ENCODE measurements around the gene SYTL2.

Gene SYTL2

DNA sequence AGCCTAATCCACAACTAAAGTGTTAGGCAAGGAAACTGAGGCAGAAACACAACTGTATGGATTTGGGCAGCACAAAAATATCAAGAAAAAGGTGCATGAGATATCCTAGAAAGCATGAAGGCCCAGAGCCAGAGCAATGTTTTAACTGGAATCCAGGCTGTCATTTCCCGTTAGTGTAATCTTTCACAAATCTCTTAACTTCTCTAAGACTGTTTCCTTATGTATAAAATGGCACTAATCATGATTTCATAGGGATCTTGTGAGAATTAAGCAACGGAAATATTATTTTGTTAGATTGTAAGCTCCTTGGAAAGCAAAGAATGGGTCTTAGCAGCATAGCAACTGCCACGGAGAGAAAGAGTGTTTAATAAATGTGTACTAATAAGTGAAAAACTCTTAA is 14.7 kb upstream of the SYTL2 start:
- peaks cover 9% of the 10 kb centered on the region for H3K4me1 ChIP-seq (ENCODE audit: low read depth, poor library complexity, severe bottlenecking)
- H3K4me3 ChIP-seq (IDR thresholded peaks at IDR 0.05; ENCODE audit: insufficient read depth, low read depth, low read length): no peak overlapping the region
- no peak overlapping the region for H3K27ac ChIP-seq
- no peaks in the 10 kb centered on the region for H3K36me3 ChIP-seq (ENCODE audit: insufficient read depth)
- no peak overlapping the region for H2AFZ ChIP-seq (ENCODE audit: low read depth)
- no peaks in the 10 kb centered on the region for H3K79me2 ChIP-seq (ENCODE audit: insufficient read depth, low read depth)
- H3K9ac ChIP-seq: no peak overlapping the region
- H3K4me2 ChIP-seq: no peak overlapping the region
- TF ChIP-seq, protein P1, sequence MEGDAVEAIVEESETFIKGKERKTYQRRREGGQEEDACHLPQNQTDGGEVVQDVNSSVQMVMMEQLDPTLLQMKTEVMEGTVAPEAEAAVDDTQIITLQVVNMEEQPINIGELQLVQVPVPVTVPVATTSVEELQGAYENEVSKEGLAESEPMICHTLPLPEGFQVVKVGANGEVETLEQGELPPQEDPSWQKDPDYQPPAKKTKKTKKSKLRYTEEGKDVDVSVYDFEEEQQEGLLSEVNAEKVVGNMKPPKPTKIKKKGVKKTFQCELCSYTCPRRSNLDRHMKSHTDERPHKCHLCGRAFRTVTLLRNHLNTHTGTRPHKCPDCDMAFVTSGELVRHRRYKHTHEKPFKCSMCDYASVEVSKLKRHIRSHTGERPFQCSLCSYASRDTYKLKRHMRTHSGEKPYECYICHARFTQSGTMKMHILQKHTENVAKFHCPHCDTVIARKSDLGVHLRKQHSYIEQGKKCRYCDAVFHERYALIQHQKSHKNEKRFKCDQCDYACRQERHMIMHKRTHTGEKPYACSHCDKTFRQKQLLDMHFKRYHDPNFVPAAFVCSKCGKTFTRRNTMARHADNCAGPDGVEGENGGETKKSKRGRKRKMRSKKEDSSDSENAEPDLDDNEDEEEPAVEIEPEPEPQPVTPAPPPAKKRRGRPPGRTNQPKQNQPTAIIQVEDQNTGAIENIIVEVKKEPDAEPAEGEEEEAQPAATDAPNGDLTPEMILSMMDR (conservative IDR thresholded peaks at IDR 0.05; ENCODE audit: low read depth, low read length): no peak
- no peaks in the 10 kb centered on the region for H4K20me1 ChIP-seq (ENCODE audit: insufficient read depth)
- no peaks in the 10 kb centered on the region for H3K27me3 ChIP-seq (ENCODE audit: insufficient read depth, low read depth)

DNA sequence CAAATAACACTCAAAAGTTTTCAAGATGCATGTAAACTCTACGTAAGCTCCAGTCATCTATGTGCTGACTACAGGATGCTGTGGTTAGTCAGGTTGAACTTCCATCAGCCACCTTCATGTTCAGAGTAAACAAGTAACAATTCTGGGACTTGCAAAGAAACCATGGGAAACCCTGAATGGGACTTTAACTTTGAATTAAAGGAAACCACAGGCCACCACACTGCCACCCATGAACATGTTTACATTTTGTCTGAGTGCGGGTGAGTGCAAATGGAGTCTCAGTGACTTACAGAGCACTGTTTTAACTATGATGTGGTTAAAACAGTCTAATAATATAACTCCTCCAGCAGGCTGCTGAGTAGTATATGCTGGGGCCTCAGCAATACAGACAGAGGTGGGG is 12.9 kb upstream of the SYTL2 start:
- TF ChIP-seq, protein P1 (conservative IDR thresholded peaks at IDR 0.05; ENCODE audit: low read depth, low read length): no peak
- Histone ChIP-seq H3K9ac (no peak overlapping the region), H3K4me1 (ENCODE audit: low read depth, poor library complexity, severe bottlenecking) (peaks cover 9% of the 10 kb centered on the region), H2AFZ (ENCODE audit: low read depth) (no peak overlapping the region), H3K27me3 (ENCODE audit: insufficient read depth, low read depth) (no peaks in the 10 kb centered on the region), H4K20me1 (ENCODE audit: insufficient read depth) (no peaks in the 10 kb centered on the region), H3K4me3 (IDR thresholded peaks at IDR 0.05; ENCODE audit: insufficient read depth, low read depth, low read length) (no peak overlapping the region), H3K27ac (no peak overlapping the region), H3K79me2 (ENCODE audit: insufficient read depth, low read depth) (no peaks in the 10 kb centered on the region), H3K4me2 (peak overlapping the region; percentile 1; the same call in 1 of the 2 replicates), H3K36me3 (ENCODE audit: insufficient read depth) (no peaks in the 10 kb centered on the region)

DNA sequence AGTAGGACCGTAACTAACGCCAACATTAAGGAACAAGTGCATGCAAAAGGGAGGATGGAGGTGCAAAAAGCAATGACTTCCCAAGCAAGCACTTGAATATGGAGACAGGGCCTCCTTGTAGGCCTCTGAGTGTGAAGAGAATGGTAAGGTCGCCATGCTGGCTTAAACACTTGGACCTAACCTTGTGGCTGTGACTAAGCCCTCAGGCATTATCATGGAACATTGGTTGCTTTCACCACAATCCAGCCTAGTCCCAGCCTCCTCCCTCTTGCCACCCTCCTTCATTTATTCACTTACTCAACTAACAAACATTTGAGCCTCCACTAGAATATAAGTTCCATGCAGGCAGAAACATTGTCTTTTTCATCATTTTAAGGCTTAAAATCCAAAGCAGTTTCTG is 11.9 kb upstream of the SYTL2 start:
- H3K4me1 ChIP-seq (ENCODE audit: low read depth, poor library complexity, severe bottlenecking): peaks cover 9% of the 10 kb centered on the region
- H3K27ac ChIP-seq: no peak overlapping the region
- H3K9ac ChIP-seq: no peak overlapping the region
- H3K79me2 ChIP-seq (ENCODE audit: insufficient read depth, low read depth): no peaks in the 10 kb centered on the region
- no peaks in the 10 kb centered on the region for H3K27me3 ChIP-seq (ENCODE audit: insufficient read depth, low read depth)
- H3K36me3 ChIP-seq (ENCODE audit: insufficient read depth): no peaks in the 10 kb centered on the region
- H3K4me2 ChIP-seq: no peak overlapping the region
- no peaks in the 10 kb centered on the region for H4K20me1 ChIP-seq (ENCODE audit: insufficient read depth)
- no peak overlapping the region for H2AFZ ChIP-seq (ENCODE audit: low read depth)
- H3K4me3 ChIP-seq (IDR thresholded peaks at IDR 0.05; ENCODE audit: insufficient read depth, low read depth, low read length): no peak overlapping the region
- TF ChIP-seq, protein P1 (conservative IDR thresholded peaks at IDR 0.05; ENCODE audit: low read depth, low read length): no peak

DNA sequence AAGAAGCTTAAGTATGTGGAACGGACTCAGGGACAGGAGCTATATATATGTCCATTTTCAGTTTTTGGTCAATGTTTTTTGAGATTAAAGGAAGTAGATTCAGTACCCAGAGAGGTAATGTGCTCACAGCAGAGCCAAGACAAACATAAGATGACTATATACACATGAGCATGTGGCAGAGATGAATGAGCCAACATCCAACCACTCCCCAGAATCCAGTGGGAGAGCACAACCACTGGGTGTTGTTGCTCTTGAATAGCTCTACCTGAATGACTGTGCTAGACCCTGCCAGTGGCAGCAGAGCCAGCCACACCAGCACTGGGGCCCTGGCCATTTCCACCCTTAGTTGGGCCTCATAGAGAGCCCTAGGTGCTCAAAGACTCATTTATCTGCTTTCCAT is 10.7 kb upstream of the SYTL2 start:
- Histone ChIP-seq H3K9ac (no peak overlapping the region), H3K27me3 (ENCODE audit: insufficient read depth, low read depth) (no peaks in the 10 kb centered on the region), H3K4me1 (ENCODE audit: low read depth, poor library complexity, severe bottlenecking) (peaks cover 9% of the 10 kb centered on the region), H3K27ac (no peak overlapping the region), H3K79me2 (ENCODE audit: insufficient read depth, low read depth) (no peaks in the 10 kb centered on the region), H2AFZ (ENCODE audit: low read depth) (no peak overlapping the region), H3K4me2 (no peak overlapping the region), H3K4me3 (IDR thresholded peaks at IDR 0.05; ENCODE audit: insufficient read depth, low read depth, low read length) (no peak overlapping the region), H4K20me1 (ENCODE audit: insufficient read depth) (no peaks in the 10 kb centered on the region), H3K36me3 (ENCODE audit: insufficient read depth) (no peaks in the 10 kb centered on the region)
- TF ChIP-seq, protein P1 (conservative IDR thresholded peaks at IDR 0.05; ENCODE audit: low read depth, low read length): no peak
